Prostate gland (tissue), 2 donors: ENCODE data around the gene ARHGDIA.

Experiments
- POLR2AphosphoS5 ChIP-seq: sonication (generic); formaldehyde crosslinking; IDR thresholded peaks from one replicate; pipeline ENCODE4 v1.6.1; 2017; ENCODE audit warnings: antibody characterized with exemption
- TF ChIP-seq, protein P1 (sequence below), 4 experiments: fragments of 200-600 bp in 2 of 4; fragments of 450-650 bp in 2 of 4; sonication (generic) in 2 of 4; IDR thresholded peaks; 1 replicate in 3 of 4; 2 replicates in 1 of 4; pipeline ENCODE4 v1.5.1; 2016 to 2019; ENCODE audit warnings: antibody characterized with exemption in 4 of 4, mild to moderate bottlenecking in 2 of 4, moderate library complexity in 2 of 4

DNA sequence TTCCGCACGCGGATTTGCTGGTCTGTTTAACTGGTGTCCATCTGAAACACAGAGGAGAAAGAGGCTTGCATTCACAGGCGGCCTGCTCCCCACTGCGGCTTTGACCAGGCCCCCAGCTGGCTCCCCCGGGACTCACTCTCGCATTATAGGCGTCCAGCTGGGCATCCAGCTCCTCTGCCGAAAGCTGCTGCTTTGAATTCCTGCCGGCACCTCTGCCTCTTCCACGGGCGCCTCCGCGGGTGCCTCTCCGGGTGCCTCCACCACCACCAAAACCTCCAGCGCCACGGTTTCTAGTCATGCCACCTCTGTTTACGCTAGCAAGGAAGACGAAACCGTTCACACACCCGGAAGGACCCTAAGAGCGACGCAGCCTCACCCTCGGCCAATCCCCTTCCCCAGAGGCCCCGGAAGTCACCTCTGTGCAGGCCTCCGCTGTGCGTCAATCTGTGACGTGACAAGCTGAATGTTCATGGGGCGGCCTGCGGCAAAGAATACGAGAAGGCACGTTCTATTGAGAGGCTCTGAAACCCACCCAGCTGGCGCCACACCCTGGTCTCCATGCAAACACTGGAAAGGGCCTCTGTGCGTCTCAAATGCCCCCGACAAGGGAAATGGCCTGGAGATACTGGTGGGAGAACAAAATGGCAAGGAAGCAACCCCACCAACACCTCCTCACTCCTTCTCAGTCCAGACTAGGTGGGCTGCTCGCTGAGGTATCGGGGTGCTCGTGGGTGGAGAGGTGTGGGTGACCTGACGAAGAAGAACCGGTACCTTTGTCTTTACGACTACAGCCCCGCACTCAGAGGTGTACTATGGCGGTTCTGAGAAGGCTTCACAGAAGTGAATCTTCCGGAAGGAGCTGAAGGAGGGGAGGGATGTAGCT, 17.2 kb upstream of the ARHGDIA start:
- TF ChIP-seq, protein P1, sequence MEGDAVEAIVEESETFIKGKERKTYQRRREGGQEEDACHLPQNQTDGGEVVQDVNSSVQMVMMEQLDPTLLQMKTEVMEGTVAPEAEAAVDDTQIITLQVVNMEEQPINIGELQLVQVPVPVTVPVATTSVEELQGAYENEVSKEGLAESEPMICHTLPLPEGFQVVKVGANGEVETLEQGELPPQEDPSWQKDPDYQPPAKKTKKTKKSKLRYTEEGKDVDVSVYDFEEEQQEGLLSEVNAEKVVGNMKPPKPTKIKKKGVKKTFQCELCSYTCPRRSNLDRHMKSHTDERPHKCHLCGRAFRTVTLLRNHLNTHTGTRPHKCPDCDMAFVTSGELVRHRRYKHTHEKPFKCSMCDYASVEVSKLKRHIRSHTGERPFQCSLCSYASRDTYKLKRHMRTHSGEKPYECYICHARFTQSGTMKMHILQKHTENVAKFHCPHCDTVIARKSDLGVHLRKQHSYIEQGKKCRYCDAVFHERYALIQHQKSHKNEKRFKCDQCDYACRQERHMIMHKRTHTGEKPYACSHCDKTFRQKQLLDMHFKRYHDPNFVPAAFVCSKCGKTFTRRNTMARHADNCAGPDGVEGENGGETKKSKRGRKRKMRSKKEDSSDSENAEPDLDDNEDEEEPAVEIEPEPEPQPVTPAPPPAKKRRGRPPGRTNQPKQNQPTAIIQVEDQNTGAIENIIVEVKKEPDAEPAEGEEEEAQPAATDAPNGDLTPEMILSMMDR (IDR thresholded peaks at IDR 0.05) = no peak
- TF ChIP-seq POLR2AphosphoS5 = no peak
